GM12873 (cell line): ENCODE measurements around the gene S100A10.
A peak's percentile ranks its signal among the peaks of the same experiment; 100 is the strongest.

Source experiments
- TF ChIP-seq, protein P1 (sequence below): IDR thresholded peaks from 2 replicates; pipeline ENCODE4 v1.5.1; 2012; ENCODE audit warnings: low read depth, mild to moderate bottlenecking, moderate library complexity, low read length, control low read depth; ENCODE audit not compliant: insufficient read depth; ENCODE audit errors: missing control alignments

Gene S100A10

DNA sequence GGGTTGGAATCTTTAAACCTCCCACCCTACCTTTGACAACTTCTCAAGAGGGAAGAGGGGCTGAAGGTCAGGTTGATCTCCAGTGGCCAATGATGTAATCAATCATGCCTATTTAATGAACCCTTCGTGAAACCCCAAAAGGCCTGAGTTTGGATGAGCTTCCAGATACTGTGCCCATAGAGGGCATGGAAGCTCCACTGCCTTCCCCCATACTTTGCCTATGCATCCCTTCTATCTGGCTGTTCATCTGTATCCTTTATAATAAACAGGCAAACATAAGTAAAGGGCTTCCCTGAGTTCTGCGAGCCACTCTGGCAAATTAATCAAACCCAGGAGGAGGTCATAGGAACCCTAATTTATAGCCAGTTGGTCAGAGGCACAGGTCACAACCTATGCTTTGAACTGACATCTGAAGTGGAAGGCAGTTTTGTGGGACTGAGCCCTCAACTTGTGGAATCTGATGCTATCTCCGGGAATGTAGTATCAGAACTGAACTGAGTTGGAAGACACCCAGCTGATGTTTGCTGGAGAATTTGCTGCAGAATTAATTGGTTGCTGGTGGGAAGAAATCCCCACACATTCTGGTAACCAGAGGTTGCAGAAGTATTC is 24.8 kb downstream of the S100A10 start:
- TF ChIP-seq, protein P1, sequence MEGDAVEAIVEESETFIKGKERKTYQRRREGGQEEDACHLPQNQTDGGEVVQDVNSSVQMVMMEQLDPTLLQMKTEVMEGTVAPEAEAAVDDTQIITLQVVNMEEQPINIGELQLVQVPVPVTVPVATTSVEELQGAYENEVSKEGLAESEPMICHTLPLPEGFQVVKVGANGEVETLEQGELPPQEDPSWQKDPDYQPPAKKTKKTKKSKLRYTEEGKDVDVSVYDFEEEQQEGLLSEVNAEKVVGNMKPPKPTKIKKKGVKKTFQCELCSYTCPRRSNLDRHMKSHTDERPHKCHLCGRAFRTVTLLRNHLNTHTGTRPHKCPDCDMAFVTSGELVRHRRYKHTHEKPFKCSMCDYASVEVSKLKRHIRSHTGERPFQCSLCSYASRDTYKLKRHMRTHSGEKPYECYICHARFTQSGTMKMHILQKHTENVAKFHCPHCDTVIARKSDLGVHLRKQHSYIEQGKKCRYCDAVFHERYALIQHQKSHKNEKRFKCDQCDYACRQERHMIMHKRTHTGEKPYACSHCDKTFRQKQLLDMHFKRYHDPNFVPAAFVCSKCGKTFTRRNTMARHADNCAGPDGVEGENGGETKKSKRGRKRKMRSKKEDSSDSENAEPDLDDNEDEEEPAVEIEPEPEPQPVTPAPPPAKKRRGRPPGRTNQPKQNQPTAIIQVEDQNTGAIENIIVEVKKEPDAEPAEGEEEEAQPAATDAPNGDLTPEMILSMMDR, result no peak

DNA sequence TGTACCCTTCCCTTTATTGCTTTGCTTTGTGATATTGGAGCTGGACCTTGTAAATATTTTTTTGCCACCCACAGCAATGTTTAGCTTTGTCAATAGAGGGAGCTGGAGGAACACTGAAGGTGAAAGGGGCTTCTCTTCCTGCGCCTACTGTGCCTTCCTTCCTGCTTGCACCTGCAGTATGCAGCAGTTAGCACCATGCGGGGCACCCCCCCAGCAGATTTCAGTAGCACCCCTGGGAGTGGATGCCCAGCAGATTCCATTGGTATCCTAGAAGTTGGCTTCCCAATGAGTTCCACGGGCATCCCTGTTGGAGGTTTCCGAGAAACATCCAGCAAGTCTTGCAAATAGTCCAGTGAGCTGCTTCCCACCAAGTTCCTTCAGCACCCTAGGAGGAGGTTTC is 25.6 kb downstream of the S100A10 start:
- TF ChIP-seq, protein P1, result peak; percentile 79

DNA sequence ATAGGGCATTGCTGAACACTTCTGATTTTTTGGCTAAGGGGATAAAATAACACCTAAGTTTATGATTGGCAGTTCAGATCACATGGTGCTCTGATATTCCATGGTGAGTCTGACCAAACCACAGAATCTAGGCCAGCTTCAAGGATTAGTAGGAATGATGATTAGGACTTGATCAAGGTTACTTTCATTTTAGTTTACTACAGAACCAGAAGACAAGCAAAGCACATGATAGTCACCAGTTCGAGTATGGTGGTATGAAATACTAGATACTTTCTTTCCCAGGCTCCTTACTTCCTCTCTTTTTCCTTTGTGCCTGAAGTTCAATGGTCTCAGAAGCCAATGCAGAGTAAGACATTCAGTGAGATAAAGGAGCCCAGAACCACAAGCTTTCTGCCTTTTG is 26.6 kb downstream of the S100A10 start:
- TF ChIP-seq, protein P1, result no peak

DNA sequence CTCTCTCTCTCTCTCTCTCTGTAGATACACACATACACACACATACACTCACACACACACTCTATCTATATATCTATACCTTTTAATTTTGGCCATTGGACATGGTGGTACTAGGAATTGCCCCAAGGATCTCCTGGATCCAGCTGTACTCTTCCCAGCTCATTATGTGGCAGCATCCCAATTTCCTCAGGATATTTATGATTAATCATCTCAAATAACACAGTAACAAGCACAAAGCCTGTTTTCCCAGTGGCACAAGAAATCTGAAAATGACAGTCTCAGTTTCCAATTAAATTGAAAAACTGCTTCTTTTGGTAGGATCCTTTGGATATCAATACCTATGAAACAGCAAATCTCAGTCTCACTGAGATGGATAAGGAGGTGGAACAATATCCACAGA is 27.6 kb downstream of the S100A10 start:
- TF ChIP-seq, protein P1, result no peak

DNA sequence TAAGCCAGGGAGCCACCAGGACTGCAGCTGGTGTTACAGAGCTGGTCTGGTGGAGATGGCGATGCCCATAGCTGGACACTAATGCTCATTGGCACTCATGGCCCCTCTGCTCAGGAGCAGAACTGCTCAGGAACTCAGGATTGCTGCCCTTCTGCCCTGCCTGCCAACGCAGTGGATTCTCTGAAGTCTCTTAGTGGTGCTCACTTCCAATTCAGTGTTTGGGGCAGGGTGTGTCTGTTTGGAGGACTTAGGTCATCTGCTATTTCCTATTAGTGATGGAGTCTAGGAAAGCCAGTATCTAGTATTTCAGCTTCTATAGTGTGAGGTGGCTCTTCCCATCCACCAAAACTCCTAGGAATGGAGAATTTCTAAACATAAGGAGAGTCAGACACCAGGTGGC is 29.1 kb downstream of the S100A10 start:
- TF ChIP-seq, protein P1, result no peak

DNA sequence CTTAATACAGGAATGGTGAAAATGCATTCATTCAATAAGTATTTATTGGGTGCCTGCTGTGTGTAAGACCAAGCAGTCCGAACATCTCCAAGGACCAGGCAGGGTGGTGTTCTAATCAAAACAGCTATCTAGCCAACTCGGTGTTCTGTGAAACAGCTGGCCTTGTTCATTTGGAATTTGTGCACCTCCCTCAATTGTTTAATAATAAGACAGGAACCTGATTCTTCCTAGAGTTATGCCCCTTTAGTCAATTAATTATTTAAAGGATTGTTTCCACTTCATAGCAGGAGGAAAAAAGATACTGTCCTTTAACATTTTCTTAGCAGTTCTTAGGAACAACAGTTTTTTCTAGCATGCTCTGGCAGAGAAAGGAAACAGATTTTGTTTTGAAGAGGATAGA is 30.4 kb downstream of the S100A10 start:
- TF ChIP-seq, protein P1, result no peak

DNA sequence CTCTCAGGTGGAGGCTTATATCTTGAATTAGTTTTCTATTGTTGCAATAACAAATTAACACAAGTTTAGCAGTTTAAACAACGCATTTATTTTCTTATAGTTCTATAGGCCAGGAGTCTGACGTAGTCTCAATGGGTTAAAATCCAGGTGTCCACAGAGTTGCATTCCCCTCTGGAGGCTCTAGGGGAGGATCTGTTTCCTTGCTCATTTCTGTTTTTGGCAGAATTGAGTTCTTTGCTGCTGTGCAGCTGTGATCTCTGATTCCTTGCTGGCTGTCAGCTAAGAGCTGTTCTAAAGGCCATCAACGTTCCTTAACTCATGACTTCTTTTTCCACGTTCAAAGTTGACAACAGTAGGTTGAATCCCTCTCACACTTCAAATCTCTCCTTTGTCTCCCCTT is 31.8 kb downstream of the S100A10 start:
- TF ChIP-seq, protein P1, result no peak
